Retina (tissue), 1 donor: Measurements from ENCODE around the gene NT5C2.

Source experiments
- DNase-seq: peaks from one replicate; pipeline ENCODE4 v3.0.0-alpha.2; 2016

The NT5C2 gene

GRCh38 chr10:103120977-103121735, 71.9 kb downstream of the NT5C2 start:
- DNase-seq: no peak

DNA sequence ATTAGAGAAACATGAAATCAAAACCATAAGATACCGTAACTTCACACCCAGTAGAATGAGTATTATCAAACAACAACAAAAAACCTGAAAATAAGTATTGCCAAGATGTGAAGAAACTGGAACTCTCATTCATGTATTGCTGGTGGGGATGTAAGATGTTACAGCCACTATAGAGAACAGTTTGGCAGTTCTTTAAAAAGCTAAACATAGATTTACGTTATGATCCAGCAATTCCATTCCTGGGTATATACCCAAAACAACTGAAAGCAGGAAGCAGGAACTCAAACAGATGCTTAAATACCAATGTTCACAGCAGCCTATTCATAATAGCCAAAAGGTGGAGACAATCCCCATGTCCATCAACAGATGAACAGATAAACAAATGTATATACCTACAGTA, 72.5 kb downstream of the NT5C2 start:
- no peak for DNase-seq

GRCh38 chr10:103117247-103117646, 75.8 kb downstream of the NT5C2 start:
- DNase-seq: no peak

DNA sequence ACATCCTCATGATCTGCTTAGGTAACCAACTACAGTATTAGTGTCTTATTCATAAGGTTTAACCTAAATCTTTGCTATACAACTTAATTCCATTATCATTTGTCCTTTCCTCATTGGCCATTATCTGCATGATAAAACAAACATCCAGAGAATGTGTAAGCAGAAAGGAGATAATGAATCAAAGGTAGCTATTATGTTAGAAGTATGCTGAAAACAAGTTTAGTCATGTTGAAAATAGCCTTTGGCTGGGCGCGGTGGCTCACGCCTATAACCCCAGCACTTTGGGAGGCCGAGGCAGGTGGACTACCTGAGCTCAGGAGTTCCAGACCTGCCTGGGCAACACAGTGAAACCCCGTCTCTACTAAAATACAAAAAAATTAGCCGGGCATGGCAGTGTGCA, 78.2 kb downstream of the NT5C2 start:
- no peak for DNase-seq

DNA sequence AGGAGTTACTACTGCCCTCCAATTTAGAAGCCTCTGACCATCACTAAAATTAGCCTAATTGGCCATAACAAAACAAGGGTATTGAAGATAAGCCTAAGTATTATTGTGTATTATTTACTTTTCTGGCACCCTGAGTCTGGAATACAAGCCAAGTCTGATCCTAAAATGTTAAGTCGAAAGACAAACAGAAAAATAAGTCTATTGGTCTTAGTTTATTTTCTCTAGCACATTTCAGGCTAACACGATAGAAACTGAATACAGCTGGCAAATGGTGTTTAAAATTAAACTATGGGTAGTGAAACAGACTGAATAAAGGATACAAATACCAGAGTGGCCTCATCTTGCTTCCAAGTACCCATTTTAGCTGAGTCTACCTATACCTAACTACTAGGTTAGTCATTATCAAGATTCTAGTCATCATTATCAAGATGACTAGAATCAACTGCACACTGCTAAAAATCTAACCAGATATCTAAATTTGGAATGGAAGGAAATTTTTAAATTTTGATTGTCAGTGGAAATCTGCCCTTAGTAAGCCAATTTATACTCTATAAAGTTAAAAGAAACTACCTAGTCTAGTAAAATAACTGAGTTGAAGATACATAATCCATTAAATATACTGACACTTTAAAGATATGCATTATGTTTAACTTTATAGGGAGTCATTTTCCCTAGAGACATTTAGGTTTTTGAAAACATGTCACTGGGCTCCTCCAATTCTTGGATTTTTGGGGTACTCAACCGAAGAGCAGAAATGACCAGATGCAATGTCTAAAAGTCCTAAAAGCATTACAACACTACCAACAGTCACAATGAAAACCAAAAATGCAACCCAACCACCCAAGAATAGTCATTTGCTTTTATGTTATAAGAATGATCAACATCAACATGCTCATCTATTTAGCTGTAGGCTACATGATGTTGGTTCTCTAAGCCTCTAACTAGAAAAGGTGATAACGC, 80.9 kb downstream of the NT5C2 start:
- no peak for DNase-seq

DNA sequence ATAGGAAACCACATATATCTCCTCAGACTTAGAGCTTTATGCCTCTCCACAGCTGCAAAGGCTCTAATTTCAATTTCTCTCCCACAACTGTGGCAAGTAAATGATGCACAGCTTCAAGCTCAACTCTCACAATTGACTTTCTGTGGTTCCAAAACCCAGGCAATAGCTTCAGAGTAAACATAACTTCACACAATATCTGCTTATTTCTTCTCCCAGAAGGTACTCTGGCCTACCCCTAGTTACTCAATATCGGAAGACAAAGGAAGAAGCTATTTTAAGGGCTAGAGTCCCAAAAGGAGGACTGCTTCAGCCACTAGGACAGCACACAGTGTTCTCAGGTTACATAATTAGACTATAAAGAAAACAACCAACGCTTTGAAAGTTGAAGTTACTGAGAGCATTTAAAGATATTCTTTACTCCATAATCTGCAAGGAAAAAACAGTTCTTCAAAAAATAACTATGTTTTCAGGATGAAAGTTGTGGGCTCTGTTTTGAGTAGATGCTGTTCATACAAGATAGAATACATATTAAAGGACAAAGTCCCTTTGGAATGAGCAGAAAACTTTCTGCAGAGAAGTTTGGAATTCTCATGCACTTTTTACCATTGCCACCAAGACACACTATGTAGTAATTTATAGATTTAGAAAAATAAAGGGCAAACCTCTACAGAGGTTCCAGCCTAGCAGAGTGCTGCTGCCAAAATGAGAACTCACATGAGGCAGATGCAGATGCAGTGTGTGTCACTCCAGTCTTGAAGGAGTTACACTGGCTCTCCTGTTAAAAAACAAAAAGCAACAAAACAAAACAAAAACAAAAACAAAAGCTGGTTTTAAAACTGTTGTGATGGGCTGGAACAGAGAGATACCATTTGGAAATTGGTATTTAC, 81.8 kb downstream of the NT5C2 start:
- no peak for DNase-seq

DNA sequence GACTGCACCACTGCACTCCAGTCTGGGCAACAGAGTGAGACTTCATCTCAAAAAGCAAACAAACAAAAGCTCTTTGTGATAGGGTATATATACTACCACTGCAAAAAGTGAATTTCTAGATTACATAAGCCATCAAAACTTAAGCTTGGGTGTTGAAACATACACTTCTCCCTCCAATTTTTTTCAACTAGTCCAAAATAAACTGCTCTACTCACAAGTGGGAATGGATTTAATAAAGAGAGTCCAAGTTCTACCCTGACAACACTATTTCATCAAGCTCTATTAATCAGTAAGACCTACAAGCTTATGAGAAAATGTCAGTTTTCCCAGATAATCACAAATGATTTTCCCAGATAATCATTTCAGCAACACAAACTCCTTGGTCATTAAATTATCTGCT, 82.7 kb downstream of the NT5C2 start:
- DNase-seq: no peak

DNA sequence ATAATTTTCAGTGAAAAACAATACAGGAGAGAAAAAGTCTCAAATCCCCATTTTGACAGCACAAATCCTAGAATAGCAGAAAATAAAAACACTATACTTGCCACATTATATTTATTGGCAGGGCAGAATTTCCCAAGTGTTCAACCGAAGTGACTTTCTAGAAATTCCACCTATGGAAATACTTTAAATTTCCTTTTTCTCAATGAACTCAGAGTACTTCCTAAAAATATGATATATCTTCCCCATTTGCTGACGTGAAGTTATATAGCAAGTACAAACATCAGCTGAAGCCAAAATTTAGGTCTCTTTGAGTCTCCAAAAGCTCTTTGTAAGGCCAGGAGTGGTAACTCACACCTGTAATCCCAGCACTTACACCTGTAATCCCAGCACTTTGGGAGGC, 83.3 kb downstream of the NT5C2 start:
- DNase-seq: no peak

DNA sequence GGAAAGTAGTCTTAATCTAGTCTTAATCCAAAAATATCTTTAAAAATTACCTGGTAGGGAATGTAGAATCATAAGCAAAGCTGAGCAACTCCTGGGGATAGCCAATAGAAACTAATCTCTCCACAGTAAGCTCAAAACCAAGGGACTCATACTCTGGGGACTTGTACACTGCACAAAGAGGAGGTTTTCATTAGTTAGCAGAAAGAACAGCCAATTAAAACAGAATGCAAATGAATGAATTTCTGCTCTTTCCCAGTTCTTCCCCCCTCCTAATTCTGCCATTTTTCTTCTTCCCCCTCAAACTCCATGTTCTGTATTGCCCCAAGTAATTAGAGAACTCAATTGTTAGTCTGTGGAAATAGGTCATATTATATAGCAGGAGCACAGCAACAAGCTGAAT, 86.5 kb downstream of the NT5C2 start:
- no peak for DNase-seq

DNA sequence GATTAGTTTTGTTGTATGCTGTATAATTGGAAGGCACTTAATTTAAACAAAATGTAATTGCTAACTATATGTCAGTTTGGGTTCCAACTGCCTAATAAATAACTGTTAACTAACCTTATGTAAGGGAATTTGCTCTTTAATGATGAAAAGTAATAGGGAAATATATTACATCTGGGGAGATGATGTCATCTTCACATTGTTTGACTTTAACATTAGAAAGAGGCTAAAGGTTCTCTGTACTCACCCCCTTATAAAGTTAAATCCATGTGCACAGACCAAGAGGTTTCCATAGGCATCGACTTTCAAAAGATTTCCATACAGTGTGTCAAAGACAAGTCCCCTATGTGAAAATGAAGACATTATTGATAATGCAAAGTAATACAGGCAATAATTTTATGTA, 87.6 kb downstream of the NT5C2 start:
- DNase-seq: no peak

DNA sequence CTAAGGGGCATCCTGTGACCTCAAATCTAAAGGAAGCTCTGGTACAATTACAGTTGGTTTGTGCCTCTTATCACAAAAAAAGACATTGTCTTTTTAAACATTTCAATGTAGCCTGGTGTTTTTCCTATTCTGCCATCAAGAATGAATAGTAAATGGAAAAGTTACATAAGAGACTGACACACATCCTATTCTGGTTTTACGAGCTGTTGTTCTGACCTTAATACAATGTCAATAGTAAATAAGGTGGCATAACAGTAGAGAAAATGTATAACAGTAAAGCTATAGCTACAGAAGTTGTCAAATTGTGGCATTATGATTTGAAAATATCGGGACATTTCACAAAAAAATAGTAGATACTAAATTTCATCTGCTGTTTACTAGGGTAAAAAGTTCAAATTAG, 88.4 kb downstream of the NT5C2 start:
- DNase-seq: no peak

DNA sequence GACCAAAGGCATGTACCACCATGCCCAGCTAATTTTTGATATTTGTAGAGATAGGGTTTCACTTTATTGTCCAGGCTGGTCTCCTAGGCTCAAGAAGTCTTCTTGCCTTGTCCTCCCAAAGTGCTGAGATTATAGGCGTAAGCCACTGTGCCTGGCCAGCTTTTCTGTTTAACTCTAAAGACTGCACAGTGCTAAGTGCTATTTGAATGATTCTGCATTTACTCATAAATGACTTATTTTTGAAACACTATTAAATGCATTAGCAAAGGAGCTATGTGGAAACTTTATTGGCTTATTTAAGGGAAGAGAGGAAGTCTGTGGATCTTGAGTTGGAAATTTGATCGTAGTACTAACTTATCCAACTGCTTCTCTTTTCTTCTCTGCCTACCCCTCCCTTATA, 89.1 kb downstream of the NT5C2 start:
- DNase-seq: no peak

DNA sequence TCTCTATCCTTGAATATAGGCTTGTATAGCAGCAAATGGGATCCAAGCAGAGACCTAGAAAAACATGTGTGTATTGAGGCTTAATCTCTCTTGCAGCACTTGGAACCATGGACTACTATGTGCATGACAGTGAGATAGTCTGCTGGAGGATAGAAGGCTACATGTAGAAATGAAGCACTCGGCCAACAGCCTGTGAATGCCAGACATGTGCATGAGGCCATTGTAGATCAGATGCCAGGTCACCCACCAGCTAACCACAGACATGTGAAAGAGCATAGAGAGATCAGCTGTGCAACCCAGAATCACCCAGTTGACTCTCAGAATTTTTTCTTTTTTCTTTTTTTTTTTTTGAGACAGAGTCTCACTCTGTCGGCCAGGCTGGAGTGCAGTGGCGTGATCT, 90.9 kb downstream of the NT5C2 start:
- DNase-seq: no peak

GRCh38 chr10:103100620-103101019, 92.5 kb downstream of the NT5C2 start:
- DNase-seq: no peak

DNA sequence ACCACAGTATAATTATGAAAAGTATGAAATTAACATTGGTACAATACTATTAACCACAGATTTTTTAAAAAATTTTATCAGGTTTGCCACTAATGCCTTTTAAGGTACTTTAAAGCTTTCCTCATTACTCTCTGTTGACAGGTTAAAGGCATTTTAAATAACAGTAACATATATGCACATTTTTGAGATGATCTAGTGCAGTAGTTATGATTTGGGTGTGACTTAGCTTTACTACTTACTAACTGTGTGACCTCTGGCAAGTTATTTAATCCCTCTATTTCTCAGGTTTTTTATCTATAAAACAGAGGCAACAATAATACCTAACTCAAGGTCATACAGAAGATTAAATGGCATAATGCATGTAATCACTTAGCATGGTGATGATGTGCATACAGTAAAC, 94.8 kb downstream of the NT5C2 start:
- DNase-seq: no peak

DNA sequence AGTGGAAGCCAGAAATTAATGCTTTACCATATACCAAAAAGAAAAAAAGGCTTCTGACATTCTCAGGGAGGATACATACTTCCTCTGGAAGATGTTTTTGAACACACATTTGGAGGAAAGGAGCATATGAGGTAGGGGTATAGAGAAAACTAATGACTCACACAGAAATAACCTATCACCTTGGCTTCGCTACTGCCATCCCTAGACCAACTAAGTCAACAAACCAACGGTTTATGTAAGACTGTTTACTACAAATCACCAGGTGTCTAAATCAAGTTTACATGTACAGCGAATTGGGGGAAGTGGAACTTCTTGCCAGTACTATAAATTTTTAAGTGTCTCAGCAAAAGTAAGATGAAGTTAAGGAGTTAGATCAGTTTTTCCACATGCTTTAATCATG, 96.9 kb downstream of the NT5C2 start:
- no peak for DNase-seq

DNA sequence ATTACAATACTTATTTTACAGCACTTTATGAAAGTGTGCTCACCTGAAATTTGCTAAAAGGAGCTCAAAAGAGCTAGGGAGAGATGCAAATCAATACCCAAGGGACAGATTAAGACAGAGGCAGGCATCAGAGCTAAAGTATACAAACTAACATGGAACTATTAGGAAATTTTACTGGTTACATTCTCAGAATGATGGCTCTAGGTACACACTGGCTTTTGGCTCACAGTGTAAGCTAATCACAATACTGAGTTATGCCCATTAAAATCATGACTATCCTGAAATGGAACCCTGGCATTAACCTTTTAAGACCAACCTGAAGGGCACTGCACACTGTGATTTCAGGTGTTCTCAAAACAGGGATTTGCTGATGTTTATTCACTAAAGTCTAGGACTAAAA, 98.1 kb downstream of the NT5C2 start:
- DNase-seq: no peak

DNA sequence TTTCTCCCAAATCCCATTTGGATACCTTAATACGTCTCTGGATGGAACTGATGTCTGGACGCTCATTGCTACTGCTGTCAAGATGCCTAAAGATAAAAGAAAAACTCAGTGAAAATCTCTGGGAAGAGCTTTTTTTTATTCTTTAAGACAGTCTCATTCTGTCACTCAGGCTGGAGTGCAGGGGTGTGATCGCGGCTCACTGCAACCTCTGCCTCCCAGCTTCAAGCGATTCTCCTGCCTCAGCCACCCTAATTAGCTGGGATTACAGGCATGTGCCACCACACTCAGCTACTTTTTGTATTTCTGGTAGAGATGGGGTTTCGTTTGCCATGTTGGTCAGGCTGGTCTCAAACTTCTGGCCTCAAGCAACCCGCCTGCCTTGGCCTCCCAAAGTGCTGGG, 102.2 kb downstream of the NT5C2 start:
- no peak for DNase-seq

DNA sequence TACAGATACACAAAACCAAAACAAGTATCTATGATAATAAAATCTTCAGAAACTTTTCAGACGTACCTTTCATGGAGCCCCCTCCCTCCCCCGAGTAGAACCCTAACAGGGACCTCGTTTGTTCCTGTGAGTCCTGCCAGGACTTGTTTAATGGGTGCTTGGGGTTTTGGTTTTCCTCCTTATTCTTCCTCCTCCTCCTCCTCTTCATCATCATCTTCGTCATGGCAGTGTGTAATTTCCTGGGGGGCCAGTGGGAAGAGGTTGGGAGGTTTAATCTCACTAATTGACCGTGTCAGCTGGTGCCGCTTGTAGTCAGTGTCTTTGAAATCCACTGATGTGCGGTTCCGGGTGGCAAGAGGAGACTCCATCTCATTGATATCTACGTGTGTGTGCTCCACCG, 103.6 kb downstream of the NT5C2 start:
- no peak for DNase-seq

DNA sequence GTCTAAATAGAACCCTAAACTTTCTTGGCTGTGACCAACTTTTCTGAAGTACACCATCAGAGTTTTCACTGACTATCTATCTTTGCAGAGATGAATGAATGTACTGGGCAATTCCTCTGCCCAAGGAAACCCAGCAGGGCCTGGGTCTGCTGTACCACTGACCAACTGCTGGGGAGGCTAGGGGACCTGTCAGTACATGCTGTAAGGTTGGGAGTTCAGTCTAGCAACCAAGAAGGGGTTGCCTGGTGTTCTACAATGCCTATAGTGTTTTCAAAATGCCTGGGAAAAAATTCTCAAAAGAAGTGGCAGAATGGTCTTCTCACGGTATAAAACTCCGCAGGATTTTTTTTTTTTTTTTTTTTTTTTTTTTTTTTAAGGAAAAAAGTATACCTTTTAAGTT, 106.3 kb downstream of the NT5C2 start:
- DNase-seq: no peak

DNA sequence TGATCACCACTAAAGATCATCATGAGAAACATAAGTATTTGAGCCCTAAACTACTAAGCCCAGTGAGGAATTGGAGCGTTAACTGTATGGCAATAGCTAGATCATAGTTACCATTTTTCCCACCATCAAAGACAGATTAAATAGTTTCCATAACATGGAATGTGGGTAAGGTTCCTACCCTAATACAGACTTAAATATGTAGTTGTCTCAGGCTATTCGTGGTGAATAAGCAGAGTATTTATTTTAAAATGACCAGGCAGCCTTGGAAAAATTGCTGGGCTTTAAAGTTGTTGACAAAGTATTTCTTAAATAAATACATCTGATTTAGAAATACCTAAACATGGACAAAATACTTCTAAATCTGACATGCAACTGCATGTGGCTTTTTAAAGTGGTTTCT, 106.8 kb downstream of the NT5C2 start:
- DNase-seq: no peak

DNA sequence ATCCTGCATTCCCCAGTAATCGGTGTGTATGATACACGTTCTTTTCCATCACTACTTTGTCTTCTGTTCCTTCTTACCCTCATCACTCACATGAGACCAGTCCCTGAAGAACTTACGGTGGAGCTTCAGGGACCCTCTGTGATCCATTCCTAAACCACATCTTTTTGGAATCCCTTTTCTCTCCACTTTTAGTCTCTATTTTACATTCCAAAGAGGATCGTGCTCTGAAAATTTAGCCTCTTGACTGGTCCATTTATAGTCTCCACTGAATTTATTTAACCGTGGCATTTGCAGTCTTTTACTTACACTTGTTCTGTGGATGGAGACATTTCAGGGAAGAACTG, 109.1 kb downstream of the NT5C2 start:
- DNase-seq: no peak

DNA sequence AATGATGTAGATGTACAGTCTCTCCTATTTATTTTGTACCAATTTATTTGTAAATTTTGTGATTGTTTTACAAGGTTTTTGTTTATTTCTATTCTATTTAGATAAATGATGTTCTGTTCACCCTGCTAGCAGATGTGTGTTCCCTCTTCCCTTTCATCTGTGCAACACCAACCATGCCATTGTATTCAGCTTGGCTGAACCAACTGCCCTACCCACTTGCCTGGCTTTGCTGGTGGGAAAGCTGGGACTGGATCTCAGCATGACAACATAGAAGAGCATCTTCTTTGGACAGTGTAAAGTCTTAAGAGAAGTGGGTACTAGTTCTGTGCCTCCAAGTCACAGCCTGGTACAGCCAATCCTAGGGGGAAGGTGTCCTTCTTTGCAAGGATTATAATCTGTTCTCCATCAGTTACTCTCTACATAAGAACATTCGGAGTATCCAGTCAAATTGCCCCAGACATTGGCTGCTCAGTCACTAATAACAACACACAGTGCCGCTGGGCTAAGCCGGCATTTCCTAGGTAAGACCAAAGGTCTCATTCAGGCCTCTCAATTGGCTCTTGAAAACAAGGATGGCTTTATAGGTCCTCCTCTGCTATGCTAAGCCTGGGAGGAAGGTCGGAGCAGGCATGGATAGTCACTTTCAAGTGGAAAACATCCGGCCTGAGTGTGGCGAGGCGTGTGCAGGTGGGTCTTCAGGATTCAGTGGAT, 109.7 kb downstream of the NT5C2 start:
- DNase-seq: no peak
